A673 (cell line): ENCODE measurements around the gene IL11. TPM values are rescaled to one million over a fixed set of nuclear protein-coding genes. Genes with fewer than 3 reads are reported as not detected.

ENCODE experiments used
- BruUV-seq: library from RNA; stranded (reverse); fragments of 400-500 nt; replicated peaks from 2 replicates; lab custom pipeline; 2021; lab: Mats Ljungman, UMichigan
- CTCF ChIA-PET: fragments of 300-600 bp; sonication (Branson Sonifier 250); formaldehyde crosslinking; loops from one replicate; lab custom pipeline; 2022; ENCODE audit warnings: antibody characterized with exemption; lab: Charles Lee
- POLR2A ChIA-PET: fragments of 300-600 bp; sonication (Branson Sonifier 250); formaldehyde crosslinking; loops from one replicate; lab custom pipeline; 2022; ENCODE audit warnings: antibody characterized with exemption; ENCODE audit not compliant: low non-redundant PET; lab: Charles Lee
- DNase-seq: peaks from one replicate; pipeline ENCODE4 v3.0.0-alpha.2; 2015; ENCODE audit warnings: low spot score
- H3K27ac ChIP-seq: fragments of 200-600 bp; sonication (generic); 2 replicates; pipeline ENCODE4 v1.5.1; 2016; ENCODE audit warnings: mixed run types, low read depth, mild to moderate bottlenecking, mixed read lengths, antibody characterized with exemption, low read length; ENCODE audit not compliant: poor library complexity, severe bottlenecking
- H3K27me3 ChIP-seq: fragments of 200-600 bp; sonication (generic); replicated peaks from 2 replicates; pipeline ENCODE4 v1.6.1; 2017; ENCODE audit warnings: mixed run types, low read depth, mild to moderate bottlenecking, mixed read lengths, antibody characterized with exemption, low read length; ENCODE audit not compliant: insufficient read depth, poor library complexity
- H3K36me3 ChIP-seq: fragments of 200-600 bp; sonication (generic); 2 replicates; pipeline ENCODE4 v1.6.1; 2016; ENCODE audit warnings: mixed run types, mild to moderate bottlenecking, mixed read lengths, antibody characterized with exemption, low read length; ENCODE audit not compliant: insufficient read depth, poor library complexity, severe bottlenecking
- H3K4me1 ChIP-seq: fragments of 200-600 bp; sonication (generic); 2 replicates; pipeline ENCODE4 v1.6.1; 2017; ENCODE audit warnings: mixed run types, mild to moderate bottlenecking, mixed read lengths, antibody characterized with exemption, low read length; ENCODE audit not compliant: insufficient read depth, poor library complexity, severe bottlenecking
- H3K4me3 ChIP-seq: fragments of 200-600 bp; sonication (generic); 2 replicates; pipeline ENCODE4 v1.5.1; 2016; ENCODE audit warnings: low read depth, mixed run types, mild to moderate bottlenecking, mixed read lengths, low read length; ENCODE audit not compliant: poor library complexity, severe bottlenecking
- H3K9me3 ChIP-seq: fragments of 200-600 bp; sonication (generic); 2 replicates; pipeline ENCODE4 v1.6.1; 2016; ENCODE audit warnings: mixed run types, low read depth, mild to moderate bottlenecking, mixed read lengths, antibody characterized with exemption, low read length; ENCODE audit not compliant: poor library complexity, severe bottlenecking
- EZH2 ChIP-seq: fragments of 200-600 bp; sonication (generic); IDR thresholded peaks from 2 replicates; pipeline ENCODE4 v1.6.1; 2017; ENCODE audit warnings: borderline replicate concordance, low read depth, mild to moderate bottlenecking, mixed read lengths, antibody characterized with exemption, low read length; ENCODE audit not compliant: poor library complexity, severe bottlenecking
- intact Hi-C: fragments of 100-400 bp; cut with micrococcal nuclease; formaldehyde crosslinking; loops from one replicate; pipeline ENCODE4 v1.10.0; 2022; ENCODE audit not compliant: unreplicated experiment
- total RNA-seq: library from RNA; stranded (reverse); gene quantifications from 2 replicates; pipeline ENCODE4 v1.2.3, GENCODE V29; 2021
- TF ChIP-seq, protein P1 (sequence below): fragments of 300-800, 200-600 bp; sonication (generic); conservative IDR thresholded peaks from 2 replicates; pipeline ENCODE4 v1.5.1; 2017; ENCODE audit warnings: low read depth, mild to moderate bottlenecking, antibody characterized with exemption, low read length, moderate library complexity, mixed read lengths

IL11 gene
- total RNA-seq, 1 experiment from 2014 or later: 0.47 TPM

DNA sequence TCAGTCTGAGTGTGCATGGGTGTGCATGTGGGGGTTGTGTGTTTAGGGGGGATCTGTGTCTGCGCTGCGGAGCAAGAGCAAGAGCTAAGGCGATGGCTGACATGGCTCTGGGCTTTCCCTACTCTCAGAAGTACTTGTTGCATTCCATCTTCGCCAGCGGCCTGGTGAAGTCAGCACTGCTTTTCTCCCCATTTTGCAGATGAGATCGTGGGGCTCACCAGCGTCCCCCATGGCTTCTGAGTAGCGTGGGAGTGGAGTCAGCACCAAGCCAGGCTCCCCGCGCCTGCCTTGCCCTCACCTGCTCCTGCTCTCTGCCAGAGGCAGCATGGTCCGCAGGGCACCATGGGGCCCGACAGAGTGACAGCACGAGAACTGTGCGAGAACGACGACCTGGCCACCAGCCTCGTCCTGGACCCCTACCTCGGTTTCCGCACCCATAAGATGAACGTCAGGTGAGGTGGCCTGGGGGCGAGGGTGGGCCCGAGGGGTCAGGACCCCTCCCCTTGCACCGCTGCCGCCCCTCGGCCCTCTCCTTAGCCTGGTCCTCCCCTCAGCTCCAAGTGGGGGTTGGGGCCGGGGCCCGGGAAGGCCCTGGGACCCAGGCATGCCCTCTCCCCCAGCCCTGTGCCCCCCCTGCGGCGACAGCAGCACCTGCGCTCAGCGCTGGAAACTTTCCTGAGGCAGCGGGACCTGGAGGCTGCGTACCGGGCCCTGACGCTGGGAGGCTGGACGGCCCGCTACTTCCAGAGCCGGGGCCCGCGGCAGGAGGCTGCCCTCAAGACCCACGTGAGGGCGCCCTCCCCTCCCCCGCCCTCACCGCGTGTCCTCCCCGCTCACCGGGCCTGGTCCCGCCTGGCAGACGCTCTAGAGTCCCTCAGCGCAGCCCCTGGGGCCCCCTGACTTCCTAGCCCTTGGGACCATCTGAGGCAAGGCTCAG lies 28.4 kb downstream of the IL11 start:
- Histone ChIP-seq H3K27me3 (no peaks in the 10 kb centered on the region), H3K36me3 (peaks cover 15% of the 10 kb centered on the region), H3K27ac (no peak overlapping the region), H3K4me1 (peaks cover 8% of the 10 kb centered on the region), H3K9me3 (no peaks in the 10 kb centered on the region), H3K4me3 (peak overlapping the region; percentile 74)
- intact Hi-C loops: no loop called here
- POLR2A ChIA-PET: no interaction called here
- no peak for DNase-seq
- TF ChIP-seq EZH2: no peak
- TF ChIP-seq, protein P1, sequence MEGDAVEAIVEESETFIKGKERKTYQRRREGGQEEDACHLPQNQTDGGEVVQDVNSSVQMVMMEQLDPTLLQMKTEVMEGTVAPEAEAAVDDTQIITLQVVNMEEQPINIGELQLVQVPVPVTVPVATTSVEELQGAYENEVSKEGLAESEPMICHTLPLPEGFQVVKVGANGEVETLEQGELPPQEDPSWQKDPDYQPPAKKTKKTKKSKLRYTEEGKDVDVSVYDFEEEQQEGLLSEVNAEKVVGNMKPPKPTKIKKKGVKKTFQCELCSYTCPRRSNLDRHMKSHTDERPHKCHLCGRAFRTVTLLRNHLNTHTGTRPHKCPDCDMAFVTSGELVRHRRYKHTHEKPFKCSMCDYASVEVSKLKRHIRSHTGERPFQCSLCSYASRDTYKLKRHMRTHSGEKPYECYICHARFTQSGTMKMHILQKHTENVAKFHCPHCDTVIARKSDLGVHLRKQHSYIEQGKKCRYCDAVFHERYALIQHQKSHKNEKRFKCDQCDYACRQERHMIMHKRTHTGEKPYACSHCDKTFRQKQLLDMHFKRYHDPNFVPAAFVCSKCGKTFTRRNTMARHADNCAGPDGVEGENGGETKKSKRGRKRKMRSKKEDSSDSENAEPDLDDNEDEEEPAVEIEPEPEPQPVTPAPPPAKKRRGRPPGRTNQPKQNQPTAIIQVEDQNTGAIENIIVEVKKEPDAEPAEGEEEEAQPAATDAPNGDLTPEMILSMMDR: no peak
- CTCF ChIA-PET: no interaction called here
- TSS peak; percentile 69 for BruUV-seq

DNA sequence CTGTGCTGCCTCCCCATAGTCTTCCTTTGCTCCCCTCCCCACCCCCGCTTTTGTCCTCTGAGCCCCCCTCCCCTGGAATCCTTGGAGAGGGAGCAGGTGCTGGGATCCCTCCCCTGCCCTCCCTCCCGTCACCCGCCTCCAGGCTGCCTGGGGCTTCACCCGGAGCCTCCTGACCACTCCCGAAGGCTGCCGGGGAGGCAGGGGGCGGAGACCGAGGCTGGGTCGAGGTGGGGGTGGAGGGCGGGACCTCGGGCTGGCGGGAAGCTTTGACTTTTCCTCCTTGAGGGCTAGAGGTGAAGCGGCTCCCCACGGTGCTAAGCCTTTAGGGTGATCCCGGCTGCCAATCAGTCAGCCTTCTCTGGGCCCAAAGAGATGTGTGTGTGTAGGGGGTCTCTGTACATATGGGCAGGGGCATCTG lies 29.1 kb downstream of the IL11 start:
- Histone ChIP-seq H3K36me3 (peaks cover 15% of the 10 kb centered on the region), H3K4me1 (peaks cover 8% of the 10 kb centered on the region), H3K9me3 (no peaks in the 10 kb centered on the region), H3K4me3 (peak overlapping the region; percentile 74), H3K27me3 (no peaks in the 10 kb centered on the region), H3K27ac (peak overlapping the region; percentile 89)
- intact Hi-C loops: no loop called here
- TF ChIP-seq, protein P1: no peak
- TF ChIP-seq EZH2: no peak
- ChIA-PET POLR2A (no interaction called here), CTCF (no interaction called here)
- no TSS peak for BruUV-seq
- DNase-seq: no peak

DNA sequence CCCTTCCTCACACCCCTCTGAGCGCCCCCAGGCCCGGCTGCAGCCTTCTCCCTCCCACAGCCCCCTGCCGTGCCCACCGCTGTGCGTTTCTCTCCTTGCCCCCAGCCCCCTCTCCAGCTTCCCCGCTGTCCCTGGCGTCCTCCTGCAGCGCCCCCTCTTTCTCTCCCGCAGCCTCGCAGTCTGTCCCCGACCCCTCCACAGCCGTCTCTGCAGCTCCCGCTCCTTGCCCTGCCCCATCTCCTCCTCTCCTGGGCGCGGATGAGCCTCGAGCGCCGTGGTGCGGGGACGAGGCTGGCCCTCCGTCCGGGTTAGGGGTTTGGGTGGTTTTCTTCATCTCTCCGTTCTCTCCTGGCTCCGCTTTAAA lies 29.5 kb downstream of the IL11 start:
- ChIA-PET CTCF (no interaction called here), POLR2A (no interaction called here)
- BruUV-seq: no TSS peak
- Histone ChIP-seq H3K27ac (peak overlapping the region; percentile 89), H3K27me3 (no peaks in the 10 kb centered on the region), H3K36me3 (peaks cover 15% of the 10 kb centered on the region), H3K4me1 (peaks cover 8% of the 10 kb centered on the region), H3K9me3 (no peaks in the 10 kb centered on the region), H3K4me3 (peak overlapping the region; percentile 74)
- peak; percentile 40 for DNase-seq
- intact Hi-C loops: no loop called here
- TF ChIP-seq, protein P1: peak; percentile 49
- no peak for TF ChIP-seq EZH2
